Measurements from ENCODE around the gene MUC5AC.

The MUC5AC gene

GRCh38 chr11:1129611-1130160, 28.1 kb upstream of the MUC5AC start:
- no peaks in the 10 kb centered on the region for H3K4me1 ChIP-seq (ENCODE audit: insufficient read depth, low read length)
- H3K36me3 ChIP-seq (ENCODE audit: insufficient read depth, low read length): no peaks in the 10 kb centered on the region
- H3K9ac ChIP-seq (ENCODE audit: low read depth, low read length): no peak overlapping the region
- H3K9me3 ChIP-seq (ENCODE audit: control insufficient read depth, insufficient read depth, low read length): no peaks in the 10 kb centered on the region

DNA sequence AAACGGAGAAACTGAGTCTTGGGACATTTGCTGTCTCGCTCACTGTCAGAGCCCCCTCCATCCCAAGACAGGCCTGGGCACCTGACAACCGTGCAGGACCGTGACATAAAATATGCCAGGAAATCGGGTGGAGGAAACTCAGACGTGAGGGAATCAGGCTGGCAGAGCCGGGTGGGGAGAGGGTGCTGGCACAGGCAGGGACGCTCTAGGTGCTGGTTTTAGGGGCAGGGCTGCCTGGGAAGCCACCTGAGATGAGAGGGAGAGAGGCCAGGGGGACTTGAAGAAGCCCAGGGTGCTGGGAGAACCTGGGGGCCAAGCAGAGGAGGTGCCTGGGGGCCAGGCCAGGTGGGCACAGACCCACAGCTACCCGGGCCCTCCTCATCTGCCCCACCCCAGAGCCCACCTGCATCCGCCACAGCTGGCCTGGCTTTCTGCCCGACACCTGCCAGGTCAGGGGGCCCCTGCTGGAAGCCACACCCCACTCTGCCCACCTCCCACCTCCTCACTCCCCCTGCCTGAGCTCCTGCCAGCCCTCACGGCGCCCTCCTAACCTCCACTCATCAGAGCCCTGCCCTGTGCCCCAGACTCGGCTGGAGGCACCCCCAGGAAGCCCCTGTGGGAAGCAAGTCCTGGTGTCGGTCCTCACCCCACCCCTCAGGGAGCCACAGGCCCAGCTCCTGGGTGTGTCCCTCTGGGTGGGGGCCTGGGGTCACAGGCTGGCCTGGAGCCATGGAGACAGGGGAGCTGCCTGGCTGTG, 27.3 kb upstream of the MUC5AC start:
- Histone ChIP-seq H3K9ac (ENCODE audit: low read depth, low read length) (no peak overlapping the region), H3K4me1 (ENCODE audit: insufficient read depth, low read length) (no peaks in the 10 kb centered on the region), H3K9me3 (ENCODE audit: control insufficient read depth, insufficient read depth, low read length) (no peaks in the 10 kb centered on the region)

DNA sequence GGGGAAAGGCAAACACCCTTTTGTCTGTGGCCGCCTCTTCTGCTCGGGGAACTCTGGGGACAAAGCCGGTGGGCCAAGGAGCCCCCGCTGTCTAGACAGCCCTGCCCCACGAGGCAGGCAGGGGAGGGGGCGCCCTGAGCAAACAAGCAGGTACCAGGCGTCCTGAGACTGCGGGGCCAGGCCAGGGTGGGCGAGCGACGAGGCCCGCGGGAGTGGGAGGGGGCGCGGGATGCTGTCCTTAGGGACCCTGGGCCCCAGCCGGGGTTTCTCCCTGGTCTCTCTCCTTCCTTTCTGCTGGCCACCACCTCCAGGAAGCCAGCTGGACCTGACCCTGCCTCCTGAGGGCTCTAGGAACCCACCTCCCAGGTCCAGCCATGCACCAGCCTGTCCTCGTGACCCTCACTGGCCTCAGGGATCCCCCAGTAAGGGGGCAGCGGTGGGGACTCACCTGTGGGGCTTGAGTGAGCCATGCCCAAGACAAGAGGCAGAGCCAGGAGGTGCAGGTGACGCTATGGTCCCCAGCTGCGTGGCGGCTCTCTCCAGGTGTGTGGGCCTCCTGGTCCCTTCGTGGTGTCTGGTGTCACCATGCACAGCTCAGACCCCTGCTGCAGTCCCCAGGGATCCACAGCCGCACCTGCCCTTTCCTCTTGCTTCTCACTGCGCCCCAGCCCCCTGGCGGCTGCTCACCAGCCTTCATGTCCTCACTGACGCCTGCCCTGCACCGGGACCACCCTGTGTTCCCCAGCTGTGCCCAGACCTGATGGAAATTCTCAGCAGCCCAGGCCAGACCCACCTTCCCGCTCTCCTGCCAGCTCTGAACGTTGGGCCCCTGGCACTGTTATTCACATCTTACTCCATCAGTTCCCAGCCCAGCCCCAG, 26.5 kb upstream of the MUC5AC start:
- Histone ChIP-seq H3K36me3 (ENCODE audit: insufficient read depth, low read length) (no peaks in the 10 kb centered on the region), H3K9me3 (ENCODE audit: control insufficient read depth, insufficient read depth, low read length) (no peaks in the 10 kb centered on the region), H3K9ac (ENCODE audit: low read depth, low read length) (no peak overlapping the region), H3K4me1 (ENCODE audit: insufficient read depth, low read length) (no peaks in the 10 kb centered on the region)

More for the DNA sequence above, 27.3 kb upstream of the MUC5AC start:
- no peaks in the 10 kb centered on the region for H3K36me3 ChIP-seq (ENCODE audit: insufficient read depth, low read length)

- Histone ChIP-seq H3K9me3 (ENCODE audit: control insufficient read depth, insufficient read depth, low read length) (no peaks in the 10 kb centered on the region), H3K4me1 (ENCODE audit: insufficient read depth, low read length) (no peaks in the 10 kb centered on the region), H3K36me3 (ENCODE audit: insufficient read depth, low read length) (no peaks in the 10 kb centered on the region), H3K9ac (ENCODE audit: low read depth, low read length) (no peak overlapping the region)
Observed at GRCh38 chr11:1134848-1135445, 22.8 kb upstream of the MUC5AC start.

GRCh38 chr11:1138097-1138496, 19.7 kb upstream of the MUC5AC start:
- Histone ChIP-seq H3K9ac (ENCODE audit: low read depth, low read length) (no peak overlapping the region), H3K36me3 (ENCODE audit: insufficient read depth, low read length) (no peaks in the 10 kb centered on the region), H3K9me3 (ENCODE audit: control insufficient read depth, insufficient read depth, low read length) (peaks cover 2% of the 10 kb centered on the region; the same call in 1 of the 2 replicates), H3K4me1 (ENCODE audit: insufficient read depth, low read length) (no peaks in the 10 kb centered on the region)

DNA sequence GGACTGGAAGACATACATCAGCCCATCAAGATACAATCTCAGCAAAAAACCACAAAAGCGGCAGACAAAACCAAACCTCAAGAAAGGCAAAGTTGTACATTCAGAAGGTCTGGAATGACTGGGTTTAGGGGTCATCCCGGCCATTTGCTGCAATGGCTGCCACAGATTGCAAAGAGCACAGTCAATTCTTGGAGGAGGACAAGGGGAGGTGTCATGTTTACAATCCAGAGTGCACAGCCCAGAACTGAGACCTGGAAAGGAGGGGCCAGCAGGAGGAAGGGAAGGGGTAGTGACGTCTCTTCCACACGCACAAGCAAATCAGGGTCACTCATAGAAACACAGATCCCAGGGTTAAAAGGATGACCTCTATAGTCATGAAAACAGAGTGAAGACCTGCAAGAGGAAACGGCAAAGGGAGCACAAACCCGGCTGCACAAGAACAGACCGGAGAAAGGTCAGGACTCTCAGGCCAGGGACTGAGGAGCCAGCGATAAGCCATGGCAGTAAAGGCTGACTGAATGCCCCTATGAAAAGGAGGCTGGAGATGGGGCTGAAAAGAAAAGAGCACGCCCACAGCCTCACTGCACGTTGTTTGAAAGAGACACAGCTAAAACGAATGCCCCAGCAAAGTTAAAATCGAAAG, 18.2 kb upstream of the MUC5AC start:
- H3K9ac ChIP-seq (ENCODE audit: low read depth, low read length): no peak overlapping the region
- H3K9me3 ChIP-seq (ENCODE audit: control insufficient read depth, insufficient read depth, low read length): peaks cover 10% of the 10 kb centered on the region; the same call in 1 of the 2 replicates
- H3K36me3 ChIP-seq (ENCODE audit: insufficient read depth, low read length): no peaks in the 10 kb centered on the region
- H3K4me1 ChIP-seq (ENCODE audit: insufficient read depth, low read length): no peaks in the 10 kb centered on the region

DNA sequence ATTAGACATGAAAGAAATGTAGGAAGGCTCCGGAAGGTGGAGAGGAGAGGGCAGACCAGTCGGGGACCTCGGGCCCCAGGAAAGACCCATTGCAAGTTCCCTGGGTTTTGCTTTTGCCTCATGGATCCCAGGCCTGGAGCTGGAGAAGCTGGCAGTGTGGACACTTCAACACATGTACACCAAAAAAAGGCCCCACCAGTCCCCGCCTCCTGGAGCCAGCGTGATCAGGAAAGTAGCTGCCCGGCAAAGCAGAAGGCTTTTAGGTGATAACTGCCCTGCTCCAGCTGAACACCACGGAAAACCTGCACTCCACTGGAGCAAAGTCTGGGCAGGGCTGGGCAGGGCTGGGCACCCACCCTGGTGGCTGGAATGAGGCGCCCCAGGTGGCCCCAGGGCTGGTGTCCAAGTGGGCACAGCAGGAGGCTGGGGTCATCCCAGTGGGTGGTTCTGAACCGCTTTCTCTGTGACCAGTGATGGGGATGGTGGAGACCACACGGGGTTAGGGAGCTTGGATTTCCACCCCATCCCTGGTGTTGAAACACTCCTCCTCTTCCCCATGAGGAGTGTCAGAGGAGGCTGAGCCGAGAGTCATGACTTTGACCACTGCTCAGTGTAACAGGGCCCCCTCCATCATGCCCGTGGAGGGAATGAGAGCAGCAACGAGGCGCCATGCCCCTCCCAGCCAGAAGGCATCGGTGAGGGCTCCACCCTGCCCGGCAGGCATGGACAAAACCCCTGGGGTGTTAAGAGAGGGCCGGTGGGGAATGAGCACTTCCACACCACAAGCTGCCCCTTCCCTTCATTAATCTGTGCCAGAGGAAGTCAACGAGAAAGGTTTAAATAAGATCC, 16.9 kb upstream of the MUC5AC start:
- no peak overlapping the region for H3K9ac ChIP-seq (ENCODE audit: low read depth, low read length)
- H3K9me3 ChIP-seq (ENCODE audit: control insufficient read depth, insufficient read depth, low read length): peaks cover 10% of the 10 kb centered on the region; the same call in 1 of the 2 replicates
- H3K36me3 ChIP-seq (ENCODE audit: insufficient read depth, low read length): no peaks in the 10 kb centered on the region
- no peaks in the 10 kb centered on the region for H3K4me1 ChIP-seq (ENCODE audit: insufficient read depth, low read length)

DNA sequence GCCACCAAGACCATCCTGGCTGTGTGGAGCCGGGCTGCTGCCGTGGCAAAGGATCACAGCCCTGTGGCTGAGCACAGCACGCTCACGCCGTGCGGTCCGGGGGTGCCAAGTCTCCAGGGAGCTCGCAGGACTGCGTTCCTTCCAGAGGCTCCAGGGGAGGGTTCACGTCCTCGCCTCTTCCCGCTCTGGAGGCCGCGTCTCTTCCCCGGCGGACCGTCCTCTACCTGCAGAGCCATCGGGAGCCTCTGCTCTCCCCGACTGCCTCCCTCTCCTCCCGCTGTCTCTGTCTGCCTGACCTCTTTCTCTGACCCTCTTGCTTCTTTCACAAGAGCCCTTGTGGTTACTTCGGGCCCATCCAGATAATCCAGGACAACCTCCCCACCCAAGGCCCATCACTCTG, 11.4 kb upstream of the MUC5AC start:
- no peaks in the 10 kb centered on the region for H3K36me3 ChIP-seq (ENCODE audit: insufficient read depth, low read length)
- peaks cover 10% of the 10 kb centered on the region; the same call in 1 of the 2 replicates for H3K9me3 ChIP-seq (ENCODE audit: control insufficient read depth, insufficient read depth, low read length)
- no peak overlapping the region for H3K9ac ChIP-seq (ENCODE audit: low read depth, low read length)
- no peaks in the 10 kb centered on the region for H3K4me1 ChIP-seq (ENCODE audit: insufficient read depth, low read length)

- no peaks in the 10 kb centered on the region for H3K36me3 ChIP-seq (ENCODE audit: insufficient read depth, low read length)
- no peaks in the 10 kb centered on the region; the same call in 1 of the 2 replicates for H3K4me1 ChIP-seq (ENCODE audit: insufficient read depth, low read length)
- peaks cover 10% of the 10 kb centered on the region; the same call in 1 of the 2 replicates for H3K9me3 ChIP-seq (ENCODE audit: control insufficient read depth, insufficient read depth, low read length)
- H3K9ac ChIP-seq (ENCODE audit: low read depth, low read length): no peak overlapping the region
Observed at GRCh38 chr11:1147792-1148191, 10.0 kb upstream of the MUC5AC start.

DNA sequence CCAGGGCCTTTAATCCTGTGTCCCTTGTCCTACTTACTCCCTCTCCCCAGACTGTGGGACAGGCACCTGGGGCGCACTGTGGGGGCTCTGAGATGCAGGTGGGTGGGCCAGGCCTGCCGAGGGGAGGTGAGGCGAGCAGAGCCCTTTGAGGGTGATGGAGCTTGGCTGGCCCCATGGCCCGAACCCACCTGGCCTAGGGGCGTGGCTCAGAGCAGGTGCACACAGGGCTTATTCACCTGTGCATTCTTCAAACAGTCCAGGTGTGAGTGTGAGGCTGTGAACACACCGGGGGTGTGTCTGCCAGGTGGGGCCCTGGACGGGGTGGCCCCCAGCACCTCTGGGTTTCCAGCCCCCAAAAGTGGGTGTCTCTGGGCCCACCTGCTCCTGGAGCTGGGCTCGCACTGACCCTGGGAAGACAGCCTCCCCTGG, 9.0 kb upstream of the MUC5AC start:
- Histone ChIP-seq H3K9me3 (ENCODE audit: control insufficient read depth, insufficient read depth, low read length) (peaks cover 5% of the 10 kb centered on the region; the same call in 1 of the 2 replicates), H3K9ac (ENCODE audit: low read depth, low read length) (no peak overlapping the region), H3K4me1 (ENCODE audit: insufficient read depth, low read length) (no peaks in the 10 kb centered on the region; the same call in 1 of the 2 replicates), H3K36me3 (ENCODE audit: insufficient read depth, low read length) (no peaks in the 10 kb centered on the region)

DNA sequence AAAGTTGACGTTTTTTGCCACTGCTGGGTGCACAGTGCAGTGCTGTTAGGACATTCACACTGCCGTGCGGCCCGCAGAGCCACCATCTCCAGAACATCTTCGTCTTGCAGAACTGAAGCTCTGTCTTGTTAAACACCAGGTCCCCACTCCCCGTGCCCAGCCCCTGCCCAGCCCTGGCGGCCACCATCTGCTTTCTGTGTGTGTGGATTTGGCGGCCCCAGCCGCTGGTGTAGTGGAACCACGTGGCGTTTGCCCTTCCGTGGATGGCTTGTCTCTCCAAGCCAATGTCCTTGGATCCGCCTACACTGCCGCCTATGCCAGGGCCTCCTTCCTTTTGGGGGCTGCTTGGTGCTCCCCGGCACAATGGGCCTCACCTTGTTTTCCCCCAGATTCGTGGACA, 8.2 kb upstream of the MUC5AC start:
- no peaks in the 10 kb centered on the region for H3K36me3 ChIP-seq (ENCODE audit: insufficient read depth, low read length)
- no peak overlapping the region for H3K9ac ChIP-seq (ENCODE audit: low read depth, low read length)
- no peaks in the 10 kb centered on the region; the same call in 1 of the 2 replicates for H3K4me1 ChIP-seq (ENCODE audit: insufficient read depth, low read length)

DNA sequence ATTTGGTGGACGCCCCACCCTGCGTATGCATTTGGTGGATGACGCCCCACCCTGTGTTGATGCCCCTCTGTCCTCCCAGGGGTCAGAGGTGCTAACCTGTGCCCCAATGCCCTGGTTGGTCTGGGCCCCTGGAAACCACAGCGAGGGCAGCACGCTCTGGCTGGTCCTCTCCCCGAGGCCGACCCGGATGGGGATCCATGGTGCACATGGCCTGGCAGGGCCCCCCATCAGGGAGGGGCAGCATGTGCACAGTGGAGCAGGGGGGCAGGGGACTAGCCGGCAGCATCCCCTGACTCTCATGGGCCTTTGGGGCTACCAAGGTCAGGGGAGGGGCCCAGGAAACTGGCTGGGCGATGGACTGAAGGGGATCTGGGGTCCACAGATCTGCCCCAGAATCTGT, 7.6 kb upstream of the MUC5AC start:
- no peaks in the 10 kb centered on the region; the same call in 1 of the 2 replicates for H3K4me1 ChIP-seq (ENCODE audit: insufficient read depth, low read length)
- H3K9me3 ChIP-seq (ENCODE audit: control insufficient read depth, insufficient read depth, low read length): no peaks in the 10 kb centered on the region
- H3K9ac ChIP-seq (ENCODE audit: low read depth, low read length): no peak overlapping the region
- no peaks in the 10 kb centered on the region for H3K36me3 ChIP-seq (ENCODE audit: insufficient read depth, low read length)

More for the DNA sequence above, 8.2 kb upstream of the MUC5AC start:
- H3K9me3 ChIP-seq (ENCODE audit: control insufficient read depth, insufficient read depth, low read length): no peaks in the 10 kb centered on the region

GRCh38 chr11:1150769-1151365, 6.9 kb upstream of the MUC5AC start:
- no peak overlapping the region for H3K9ac ChIP-seq (ENCODE audit: low read depth, low read length)
- no peaks in the 10 kb centered on the region for H3K9me3 ChIP-seq (ENCODE audit: control insufficient read depth, insufficient read depth, low read length)
- no peaks in the 10 kb centered on the region; the same call in 1 of the 2 replicates for H3K4me1 ChIP-seq (ENCODE audit: insufficient read depth, low read length)
- H3K36me3 ChIP-seq (ENCODE audit: insufficient read depth, low read length): no peaks in the 10 kb centered on the region
